Body of pancreas (tissue), 4 donors: Measurements from ENCODE around the gene ABCC6.
"Not testable (repeated sequence)": the region's sequence is repeated elsewhere in the genome, so short reads cannot be mapped to it uniquely, and the experiment has no call there.

Experiments
- POLR2A ChIP-seq, 3 donors: fragments of 450-650 bp; IDR thresholded peaks; one replicate each; pipeline ENCODE4 v1.6.1; 2016; ENCODE audit warnings: antibody characterized with exemption in 3 of 3, mild to moderate bottlenecking in 2 of 3
- TF ChIP-seq, protein P1 (sequence below), 7 experiments: fragments of 450-650 bp in 4 of 7; fragments of 200-600 bp in 3 of 7; sonication (generic) in 3 of 7; IDR thresholded peaks; one replicate each; pipeline ENCODE4 v1.5.1; 2016 to 2019; ENCODE audit warnings: antibody characterized with exemption in 7 of 7

GRCh38 chr16:16240667-16241066, 17.4 kb upstream of the ABCC6 start:
- TF ChIP-seq, protein P1, sequence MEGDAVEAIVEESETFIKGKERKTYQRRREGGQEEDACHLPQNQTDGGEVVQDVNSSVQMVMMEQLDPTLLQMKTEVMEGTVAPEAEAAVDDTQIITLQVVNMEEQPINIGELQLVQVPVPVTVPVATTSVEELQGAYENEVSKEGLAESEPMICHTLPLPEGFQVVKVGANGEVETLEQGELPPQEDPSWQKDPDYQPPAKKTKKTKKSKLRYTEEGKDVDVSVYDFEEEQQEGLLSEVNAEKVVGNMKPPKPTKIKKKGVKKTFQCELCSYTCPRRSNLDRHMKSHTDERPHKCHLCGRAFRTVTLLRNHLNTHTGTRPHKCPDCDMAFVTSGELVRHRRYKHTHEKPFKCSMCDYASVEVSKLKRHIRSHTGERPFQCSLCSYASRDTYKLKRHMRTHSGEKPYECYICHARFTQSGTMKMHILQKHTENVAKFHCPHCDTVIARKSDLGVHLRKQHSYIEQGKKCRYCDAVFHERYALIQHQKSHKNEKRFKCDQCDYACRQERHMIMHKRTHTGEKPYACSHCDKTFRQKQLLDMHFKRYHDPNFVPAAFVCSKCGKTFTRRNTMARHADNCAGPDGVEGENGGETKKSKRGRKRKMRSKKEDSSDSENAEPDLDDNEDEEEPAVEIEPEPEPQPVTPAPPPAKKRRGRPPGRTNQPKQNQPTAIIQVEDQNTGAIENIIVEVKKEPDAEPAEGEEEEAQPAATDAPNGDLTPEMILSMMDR (IDR thresholded peaks at IDR 0.05), result not testable (repeated sequence)
- TF ChIP-seq POLR2A (IDR thresholded peaks at IDR 0.05), result not testable (repeated sequence)
